GM12874 (cell line): Measurements from ENCODE around the gene GTF3C1.

Source experiments
- TF ChIP-seq, protein P1 (sequence below): IDR thresholded peaks from 2 replicates; pipeline ENCODE4 v1.5.1; 2011; ENCODE audit warnings: low read depth, mild to moderate bottlenecking, control low read depth, low read length, moderate library complexity; ENCODE audit not compliant: insufficient read depth

Gene GTF3C1

DNA sequence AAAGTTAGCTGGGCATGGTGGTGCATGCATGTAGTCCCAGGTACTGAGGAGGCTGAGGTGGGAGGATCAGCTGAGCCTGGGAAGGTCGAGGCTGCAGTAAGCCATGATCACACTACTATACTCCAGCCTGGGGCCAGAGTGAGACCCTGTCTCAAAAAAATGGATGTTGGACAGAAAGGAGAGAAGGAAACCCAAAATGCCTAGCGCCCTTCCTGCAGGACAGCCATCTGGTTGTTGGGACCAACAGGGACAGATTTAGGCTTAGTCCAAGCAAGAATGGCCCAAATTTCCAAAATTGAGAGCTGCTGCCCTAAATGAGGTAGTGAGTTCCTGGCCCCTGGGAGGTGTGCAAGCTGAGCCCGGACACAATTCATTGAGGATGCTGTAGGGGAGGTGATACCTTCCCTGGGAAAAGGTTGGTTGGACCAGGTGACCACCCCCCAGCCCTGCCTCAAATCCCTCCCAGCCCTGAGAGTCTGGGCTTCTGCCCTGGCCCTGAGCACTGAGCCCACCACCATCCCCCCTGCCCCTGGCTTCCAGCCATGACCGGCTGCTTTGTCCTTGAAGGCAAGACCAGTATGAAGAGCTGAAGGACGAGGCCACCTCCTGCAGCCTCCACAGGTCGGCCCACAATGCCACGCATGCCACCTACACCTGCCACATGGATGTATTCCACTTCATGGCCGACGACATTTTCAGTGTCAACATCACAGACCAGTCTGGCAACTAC, 112.6 kb downstream of the GTF3C1 start:
- TF ChIP-seq, protein P1, sequence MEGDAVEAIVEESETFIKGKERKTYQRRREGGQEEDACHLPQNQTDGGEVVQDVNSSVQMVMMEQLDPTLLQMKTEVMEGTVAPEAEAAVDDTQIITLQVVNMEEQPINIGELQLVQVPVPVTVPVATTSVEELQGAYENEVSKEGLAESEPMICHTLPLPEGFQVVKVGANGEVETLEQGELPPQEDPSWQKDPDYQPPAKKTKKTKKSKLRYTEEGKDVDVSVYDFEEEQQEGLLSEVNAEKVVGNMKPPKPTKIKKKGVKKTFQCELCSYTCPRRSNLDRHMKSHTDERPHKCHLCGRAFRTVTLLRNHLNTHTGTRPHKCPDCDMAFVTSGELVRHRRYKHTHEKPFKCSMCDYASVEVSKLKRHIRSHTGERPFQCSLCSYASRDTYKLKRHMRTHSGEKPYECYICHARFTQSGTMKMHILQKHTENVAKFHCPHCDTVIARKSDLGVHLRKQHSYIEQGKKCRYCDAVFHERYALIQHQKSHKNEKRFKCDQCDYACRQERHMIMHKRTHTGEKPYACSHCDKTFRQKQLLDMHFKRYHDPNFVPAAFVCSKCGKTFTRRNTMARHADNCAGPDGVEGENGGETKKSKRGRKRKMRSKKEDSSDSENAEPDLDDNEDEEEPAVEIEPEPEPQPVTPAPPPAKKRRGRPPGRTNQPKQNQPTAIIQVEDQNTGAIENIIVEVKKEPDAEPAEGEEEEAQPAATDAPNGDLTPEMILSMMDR = no peak

DNA sequence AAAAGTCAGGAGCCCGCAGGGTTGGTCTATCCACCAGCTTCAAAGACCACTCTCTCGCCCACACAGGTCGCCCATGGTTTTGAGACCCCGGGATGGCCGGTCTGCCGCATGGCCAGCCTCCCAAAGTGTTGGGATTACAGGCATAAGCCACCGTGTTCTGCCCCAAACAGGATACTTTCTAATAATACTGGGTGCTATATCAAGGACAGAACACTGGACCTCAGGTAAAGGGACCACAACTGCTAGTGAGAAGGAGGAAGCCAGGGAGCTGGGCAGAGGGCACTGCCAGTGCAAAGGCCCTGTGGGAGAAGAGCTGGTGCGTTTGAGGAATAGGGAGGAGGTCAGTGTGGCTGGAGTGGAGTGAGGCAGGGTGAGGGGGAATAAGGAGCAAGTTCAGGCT, 113.6 kb downstream of the GTF3C1 start:
- TF ChIP-seq, protein P1 = no peak

DNA sequence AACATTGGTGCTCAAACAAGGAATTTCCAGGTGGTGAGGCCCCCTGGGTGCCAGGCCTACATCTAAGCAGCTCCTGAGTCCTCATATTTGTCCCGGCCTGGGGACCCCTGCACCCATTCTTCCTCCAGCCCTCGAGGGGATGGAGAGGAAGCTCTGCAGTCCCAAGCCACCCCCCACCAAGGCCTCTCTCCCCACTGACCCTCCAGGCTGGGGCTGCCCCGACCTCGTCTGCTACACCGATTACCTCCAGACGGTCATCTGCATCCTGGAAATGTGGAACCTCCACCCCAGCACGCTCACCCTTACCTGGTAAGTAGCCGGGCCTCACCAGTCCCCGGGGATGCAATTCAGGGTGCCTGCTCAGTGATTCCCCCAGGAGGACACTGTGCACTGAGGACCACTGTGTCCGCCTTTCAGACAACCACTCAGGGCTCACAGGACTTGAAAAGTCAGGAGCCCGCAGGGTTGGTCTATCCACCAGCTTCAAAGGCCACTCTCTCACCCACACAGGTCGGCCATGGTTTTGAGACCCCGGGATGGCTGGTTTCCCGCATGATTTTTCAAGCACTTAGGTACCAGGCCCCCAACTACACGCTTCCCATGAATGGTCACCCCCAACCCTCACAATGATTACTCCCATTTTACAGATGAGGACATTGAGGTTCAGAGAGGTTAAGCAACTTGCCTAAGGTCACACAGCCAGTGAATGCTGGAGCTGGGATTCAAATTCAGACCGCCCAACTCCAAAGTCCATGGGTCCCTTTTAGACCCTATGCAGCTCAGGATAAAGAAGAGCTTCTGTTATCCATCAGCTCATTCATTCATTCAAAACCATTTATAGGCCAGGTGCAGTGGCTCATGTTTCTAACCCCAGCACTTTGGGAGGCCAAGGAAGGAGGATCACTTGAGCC, 115.3 kb downstream of the GTF3C1 start:
- TF ChIP-seq, protein P1 = no peak

DNA sequence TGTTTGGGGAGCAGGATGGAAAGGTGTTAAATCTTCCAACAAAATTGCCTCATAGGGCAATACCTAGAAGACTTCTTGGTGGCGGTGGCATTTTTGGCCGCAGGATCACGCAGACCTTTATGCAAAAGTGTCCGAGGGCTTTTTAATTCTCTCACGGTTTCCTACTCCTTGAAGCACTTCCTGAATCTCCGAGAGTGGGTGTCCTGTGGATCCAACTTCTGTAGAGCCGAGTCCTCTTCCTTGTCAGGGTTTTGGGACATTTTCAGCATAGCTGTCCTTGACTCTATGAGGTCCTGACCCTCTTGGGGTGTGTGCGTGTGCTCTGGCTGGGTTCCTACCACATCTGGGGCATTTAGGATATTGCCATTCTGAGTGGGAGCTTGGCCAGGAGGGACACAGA, 116.1 kb downstream of the GTF3C1 start:
- TF ChIP-seq, protein P1 = no peak

DNA sequence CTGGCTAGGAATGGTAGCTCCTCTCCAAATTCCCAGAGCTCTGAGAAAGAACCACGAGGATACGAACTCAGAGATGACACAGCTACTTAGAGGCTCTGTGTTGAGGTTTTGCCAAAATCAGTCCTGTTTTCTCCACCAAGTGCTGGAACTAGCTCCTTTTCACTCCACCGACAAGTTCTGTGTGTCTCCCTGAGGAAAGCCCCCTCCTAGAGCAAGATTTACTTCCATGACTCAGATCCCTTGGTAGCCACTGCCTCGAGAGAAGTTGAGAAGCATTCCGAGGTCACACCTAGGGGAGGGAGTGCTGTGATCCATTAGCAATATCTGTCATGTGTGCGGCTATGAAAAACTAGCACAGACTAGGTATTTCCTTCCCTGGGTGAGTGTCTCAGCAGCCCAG, 117.2 kb downstream of the GTF3C1 start:
- TF ChIP-seq, protein P1 = no peak

DNA sequence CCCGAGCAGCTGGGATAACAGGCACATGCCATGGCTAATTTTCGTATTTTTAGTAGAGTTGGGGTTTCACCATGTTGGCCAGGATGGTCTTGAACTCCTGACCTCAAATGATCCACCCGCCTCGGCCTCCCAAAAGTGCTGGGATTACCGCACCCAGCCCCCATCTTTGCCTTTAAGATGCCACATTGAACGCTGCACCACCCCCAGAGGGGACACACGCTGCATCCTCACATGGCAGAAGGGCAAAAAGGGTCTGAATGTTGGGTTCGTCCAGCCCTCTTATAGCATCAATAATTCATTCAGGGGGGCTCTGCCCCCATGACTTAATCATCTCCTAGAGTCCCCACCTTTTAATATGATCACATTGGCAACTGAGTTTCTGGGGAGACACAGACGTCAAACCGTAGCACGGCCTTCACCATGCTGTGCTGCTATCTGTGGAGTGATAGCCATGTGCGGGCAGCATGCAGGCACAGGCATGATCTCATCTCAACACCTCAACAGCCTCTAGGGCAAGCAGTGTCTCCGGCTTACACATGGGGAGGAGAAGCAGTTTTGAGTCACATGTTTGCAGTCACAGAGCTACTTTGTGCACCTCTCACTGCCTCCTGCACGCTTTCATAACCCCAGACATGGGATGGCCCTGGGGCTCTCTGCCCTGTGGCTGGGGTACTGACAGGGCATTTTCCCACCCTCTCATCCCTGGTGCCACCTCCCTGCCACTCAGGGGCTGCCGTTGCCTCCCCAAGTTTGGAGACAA, 117.8 kb downstream of the GTF3C1 start:
- TF ChIP-seq, protein P1 = no peak

DNA sequence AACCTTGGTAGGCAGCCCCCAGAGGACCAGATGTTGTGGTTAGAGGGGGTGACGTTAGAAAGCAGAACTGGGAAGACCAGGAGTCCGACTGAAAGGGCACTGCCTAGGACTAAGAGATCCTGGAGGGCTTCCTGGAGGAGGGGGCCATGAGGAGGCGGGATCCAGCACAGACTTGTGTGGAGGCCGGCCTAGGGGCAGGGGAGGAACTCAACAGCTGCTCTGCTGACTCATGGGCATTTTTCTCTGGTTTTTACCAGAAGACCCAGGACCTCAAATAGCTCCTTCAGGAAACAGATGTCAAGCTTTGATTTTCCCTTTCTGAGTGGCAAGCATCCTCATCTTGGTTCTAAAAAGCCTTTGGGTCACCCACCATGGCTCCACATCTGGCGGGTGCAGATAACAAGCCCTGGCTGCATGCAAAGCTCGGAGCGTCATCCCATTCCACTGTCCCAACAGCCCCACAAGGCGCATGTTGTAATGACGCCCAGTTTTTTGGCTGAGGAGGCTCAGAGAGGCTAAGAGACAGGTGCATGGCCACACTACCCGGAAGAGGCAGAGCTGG, 118.7 kb downstream of the GTF3C1 start:
- TF ChIP-seq, protein P1 = no peak
